Naive thymus-derived CD8-positive, alpha-beta T cell (primary cell): ENCODE measurements around the gene ZBTB47. TPM values are rescaled to one million over a fixed set of nuclear protein-coding genes. Genes with fewer than 3 reads are reported as not detected.

Experiments used
- polyA plus RNA-seq, 3 donors: library from polyadenylated mRNA; unstranded; fragments of 300-500 nt; fragmentation: Illumina TruSeq; gene quantifications; one replicate each; pipeline ENCODE4 v1.2.3, GENCODE V29; 2021
- total RNA-seq, 8 experiments: library from RNA in 2 of 8; stranded (reverse) in 2 of 8; gene quantifications; one replicate each; pipeline ENCODE4 v1.2.3 and lab custom pipeline; 2021 to 2026

The ZBTB47 gene
- total and polyA plus RNA-seq, 5 experiments from 2014 or later = 0.23 to 0.41 TPM; not detected in 3

Other genes starting within 250 kb of the ZBTB47 start
- gene LYZL4, start 243.1 kb upstream of the ZBTB47 start, total RNA-seq = not detected
- gene LYZL4, start 243.1 kb upstream of the ZBTB47 start, polyA plus RNA-seq = not detected
- 100 to 1,000 TPM; 122 TPM for gene VIPR1, start 151.1 kb upstream of the ZBTB47 start, total RNA-seq
- gene VIPR1, start 151.1 kb upstream of the ZBTB47 start, polyA plus RNA-seq = 10 to 100 TPM; 16.2 to 40.3 (median 28.8) TPM
- gene SEC22C, start 71.7 kb upstream of the ZBTB47 start, total RNA-seq = 10 to 100 TPM; 40.6 to 47.6 TPM
- 10 to 100 TPM; 33.9 to 39.3 (median 38.2) TPM for gene SEC22C, start 71.7 kb upstream of the ZBTB47 start, polyA plus RNA-seq
- 10 to 100 TPM; 39.8 to 43.9 TPM for gene SS18L2, start 62.8 kb upstream of the ZBTB47 start, total RNA-seq
- gene SS18L2, start 62.8 kb upstream of the ZBTB47 start, polyA plus RNA-seq = 100 to 1,000 TPM; 129 to 136 (median 136) TPM
- gene NKTR, start 53.0 kb upstream of the ZBTB47 start, total RNA-seq = 100 to 1,000 TPM; 244 to 254 TPM
- gene NKTR, start 53.0 kb upstream of the ZBTB47 start, polyA plus RNA-seq = 10 to 100 TPM in 2 of 3 donors, 1 to 10 TPM in 1; 9.5 to 14.3 (median 10.8) TPM
- gene KLHL40, start 31.8 kb downstream of the ZBTB47 start, total RNA-seq = not detected
- gene KLHL40, start 31.8 kb downstream of the ZBTB47 start, polyA plus RNA-seq = not detected
- gene HHATL, start 49.1 kb downstream of the ZBTB47 start, total RNA-seq = not detected
- gene HHATL, start 49.1 kb downstream of the ZBTB47 start, polyA plus RNA-seq = not detected
- under 1 TPM; 0.73 to 0.88 TPM for gene CCDC13, start 119.6 kb downstream of the ZBTB47 start, total RNA-seq
- not detected for gene CCDC13, start 119.6 kb downstream of the ZBTB47 start, polyA plus RNA-seq
- gene HIGD1A, start 150.8 kb downstream of the ZBTB47 start, total RNA-seq = 10 to 100 TPM; 23.0 to 26.5 TPM
- gene HIGD1A, start 150.8 kb downstream of the ZBTB47 start, polyA plus RNA-seq = 10 to 100 TPM; 70.8 to 88.3 (median 80.7) TPM
- gene ACKR2, start 155.7 kb downstream of the ZBTB47 start, total RNA-seq = under 1 TPM; 0.39 to 0.85 TPM
- under 1 TPM in 2 of 3 donors, not detected in 1; 0.22 to 0.51 TPM for gene ACKR2, start 155.7 kb downstream of the ZBTB47 start, polyA plus RNA-seq
- not detected for gene CYP8B1, start 222.2 kb downstream of the ZBTB47 start, total RNA-seq
- gene CYP8B1, start 222.2 kb downstream of the ZBTB47 start, polyA plus RNA-seq = not detected